ENCODE data around the gene GVQW3. TPM values are rescaled to one million over a fixed set of nuclear protein-coding genes. Genes with fewer than 3 reads are reported as not detected.

Gene GVQW3
- total and polyA plus RNA-seq, 5 donors from 2014 or later: 1.7 to 3.0 (median 2.6) TPM

DNA sequence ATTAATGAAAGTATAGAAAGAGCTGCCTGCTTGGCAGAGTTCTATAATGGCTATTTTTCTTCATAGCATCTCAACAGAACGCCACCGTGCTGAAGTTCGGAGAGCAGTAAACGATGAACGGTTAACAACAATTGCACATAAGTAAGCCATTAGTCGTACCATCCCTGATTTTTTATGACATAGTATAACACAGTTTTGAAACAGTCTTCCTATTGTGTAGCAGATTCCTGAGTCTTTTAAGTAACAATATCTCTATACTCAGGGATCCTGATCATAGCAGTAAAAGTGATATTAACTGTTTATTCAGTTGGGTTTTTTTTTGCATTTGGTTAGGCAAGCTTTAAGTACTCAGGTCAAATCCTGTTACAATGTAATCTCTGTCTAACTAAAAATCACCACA is 72.1 kb downstream of the GVQW3 start:
- Mint-ChIP-seq H3K36me3 (peaks cover 29% of the 10 kb centered on the region), H3K4me3 (no peak overlapping the region), H3K4me1 (peaks cover 9 to 31% (median 18%) of the 10 kb centered on the region in 4 donors), H3K9me3 (no peaks in the 10 kb centered on the region), H3K27ac (no peak overlapping the region), H3K27me3 (no peaks in the 10 kb centered on the region)
- Histone ChIP-seq H3K4me1 (ENCODE audit: control insufficient read depth, insufficient read depth, low read length, poor library complexity, severe bottlenecking) (no peaks in the 10 kb centered on the region), H3K27me3 (ENCODE audit: control insufficient read depth, insufficient read depth, low read length) (no peaks in the 10 kb centered on the region), H3K4me3 (ENCODE audit: low read depth, low read length) (no peak overlapping the region), H3K36me3 (ENCODE audit: control insufficient read depth, insufficient read depth, low read length) (peaks cover 64% of the 10 kb centered on the region), H3K27ac (ENCODE audit: insufficient read depth, low read length, poor library complexity, severe bottlenecking) (no peak overlapping the region), H3K9me3 (ENCODE audit: control insufficient read depth in 2 of 2, low read length in 2 of 2) (no peaks in the 10 kb centered on the region)
- no peak for ATAC-seq (ENCODE audit: low read depth in 2 of 2)
- no peak for DNase-seq

DNA sequence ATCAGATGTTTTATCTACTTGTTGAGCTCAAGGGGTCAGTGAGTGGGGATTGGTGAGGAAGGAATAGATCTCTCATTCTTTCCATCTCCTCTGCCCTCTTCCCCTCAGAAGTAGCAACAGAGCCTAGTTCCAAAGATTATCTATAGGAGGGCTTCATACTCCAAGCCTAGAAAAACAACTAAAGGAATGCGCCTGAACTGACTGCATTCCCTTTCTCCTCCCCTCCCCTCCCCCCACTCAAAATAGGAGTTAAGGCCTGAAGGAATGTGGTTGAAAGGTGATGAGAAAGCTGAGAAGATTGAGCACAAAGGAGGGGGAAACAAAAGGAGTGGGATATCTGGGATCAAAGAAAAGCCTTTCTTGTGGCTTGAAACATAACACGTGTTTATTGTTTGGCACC is 74.2 kb downstream of the GVQW3 start:
- no peak overlapping the region for H3K4me3 ChIP-seq (ENCODE audit: low read depth, low read length)
- Mint-ChIP-seq H3K27me3 (no peaks in the 10 kb centered on the region), H3K9me3 (no peaks in the 10 kb centered on the region), H3K27ac (no peak overlapping the region), H3K4me1 (peaks cover 6 to 23% (median 13%) of the 10 kb centered on the region in 4 donors), H3K4me3 (no peak overlapping the region), H3K36me3 (peaks cover 39% of the 10 kb centered on the region)
- no peak for DNase-seq
- no peak for ATAC-seq (ENCODE audit: low read depth in 2 of 2)
- peaks cover 68% of the 10 kb centered on the region for H3K36me3 ChIP-seq (ENCODE audit: control insufficient read depth, insufficient read depth, low read length)
- no peaks in the 10 kb centered on the region for H3K4me1 ChIP-seq (ENCODE audit: control insufficient read depth, insufficient read depth, low read length, poor library complexity, severe bottlenecking)
- no peaks in the 10 kb centered on the region for H3K9me3 ChIP-seq (ENCODE audit: control insufficient read depth in 2 of 2, low read length in 2 of 2)
- H3K27ac ChIP-seq (ENCODE audit: insufficient read depth, low read length, poor library complexity, severe bottlenecking): no peak overlapping the region
- H3K27me3 ChIP-seq (ENCODE audit: control insufficient read depth, insufficient read depth, low read length): no peaks in the 10 kb centered on the region

DNA sequence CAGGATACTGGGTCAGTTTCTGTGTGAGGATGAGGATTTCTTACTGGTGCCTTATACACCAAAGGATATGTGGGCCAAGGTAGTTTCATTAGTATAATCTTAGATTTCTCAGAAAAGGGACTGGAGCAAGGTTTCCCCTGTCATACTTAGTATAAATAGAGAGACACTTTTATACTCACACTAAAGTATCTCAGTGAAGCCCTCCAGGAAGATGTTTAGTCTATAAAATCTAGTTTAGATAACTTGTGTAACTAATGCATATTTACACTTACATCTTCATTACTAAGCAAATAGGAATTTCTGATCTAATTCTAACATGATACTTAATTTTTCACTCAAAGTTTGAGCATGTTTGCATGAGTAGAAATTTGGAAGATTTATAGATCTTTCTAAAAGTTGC is 74.8 kb downstream of the GVQW3 start:
- H3K36me3 ChIP-seq (ENCODE audit: control insufficient read depth, insufficient read depth, low read length): peaks cover 67% of the 10 kb centered on the region
- Mint-ChIP-seq H3K27me3 (no peaks in the 10 kb centered on the region), H3K27ac (no peak overlapping the region), H3K36me3 (peaks cover 38% of the 10 kb centered on the region), H3K9me3 (no peaks in the 10 kb centered on the region), H3K4me3 (no peak overlapping the region), H3K4me1 (peaks cover 6 to 22% (median 12%) of the 10 kb centered on the region in 4 donors)
- H3K27me3 ChIP-seq (ENCODE audit: control insufficient read depth, insufficient read depth, low read length): no peaks in the 10 kb centered on the region
- H3K9me3 ChIP-seq (ENCODE audit: control insufficient read depth in 2 of 2, low read length in 2 of 2): no peaks in the 10 kb centered on the region
- no peak overlapping the region for H3K27ac ChIP-seq (ENCODE audit: insufficient read depth, low read length, poor library complexity, severe bottlenecking)
- no peaks in the 10 kb centered on the region for H3K4me1 ChIP-seq (ENCODE audit: control insufficient read depth, insufficient read depth, low read length, poor library complexity, severe bottlenecking)
- ATAC-seq (ENCODE audit: low read depth in 2 of 2) (no peak), DNase-seq (no peak)
- no peak overlapping the region for H3K4me3 ChIP-seq (ENCODE audit: low read depth, low read length)

DNA sequence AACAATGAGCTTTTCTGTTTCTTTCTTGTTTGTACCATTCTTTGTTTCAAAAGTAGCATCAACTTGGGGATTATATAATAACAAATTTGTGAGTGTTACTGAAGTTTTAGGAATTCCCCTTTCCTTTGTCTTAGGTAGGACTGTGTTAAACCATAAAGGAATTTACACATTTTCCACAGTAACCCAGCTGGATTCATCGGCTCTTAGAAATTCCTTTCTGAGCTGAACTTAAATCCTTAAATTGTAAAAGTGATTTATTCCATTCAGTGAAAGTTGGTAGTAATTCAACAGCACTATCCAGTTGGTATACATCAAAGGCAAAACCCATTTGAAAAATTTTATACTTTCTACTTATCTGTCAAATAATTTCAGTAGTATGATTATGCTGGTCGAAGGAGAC is 75.4 kb downstream of the GVQW3 start:
- H3K36me3 Mint-ChIP-seq: peaks cover 34% of the 10 kb centered on the region

More for the DNA sequence above, 75.4 kb downstream of the GVQW3 start:
- H3K4me1 Mint-ChIP-seq: peaks cover 6 to 22% (median 9%) of the 10 kb centered on the region in 4 donors
- H3K27me3 ChIP-seq (ENCODE audit: control insufficient read depth, insufficient read depth, low read length): no peaks in the 10 kb centered on the region
- H3K9me3 ChIP-seq (ENCODE audit: control insufficient read depth in 2 of 2, low read length in 2 of 2): no peaks in the 10 kb centered on the region
- H3K9me3 Mint-ChIP-seq: no peaks in the 10 kb centered on the region
- no peak for ATAC-seq (ENCODE audit: low read depth in 2 of 2)
- H3K27ac ChIP-seq (ENCODE audit: insufficient read depth, low read length, poor library complexity, severe bottlenecking): no peak overlapping the region
- no peak for DNase-seq
- peaks cover 62% of the 10 kb centered on the region for H3K36me3 ChIP-seq (ENCODE audit: control insufficient read depth, insufficient read depth, low read length)
- H3K4me1 ChIP-seq (ENCODE audit: control insufficient read depth, insufficient read depth, low read length, poor library complexity, severe bottlenecking): no peaks in the 10 kb centered on the region
- H3K27ac Mint-ChIP-seq: no peak overlapping the region
- H3K4me3 Mint-ChIP-seq: no peak overlapping the region
- H3K4me3 ChIP-seq (ENCODE audit: low read depth, low read length): no peak overlapping the region
- H3K27me3 Mint-ChIP-seq: no peaks in the 10 kb centered on the region

Other genes with a start within 250 kb of the GVQW3 start
- not detected for gene WNT11, start 174.8 kb upstream of the GVQW3 start, total RNA-seq
- gene WNT11, start 174.8 kb upstream of the GVQW3 start, polyA plus RNA-seq: 1 to 10 TPM in 1 of 4 donors, under 1 TPM in 1, not detected in 2; 0.43 to 1.2 TPM
- 51.2 TPM for gene THAP12, start 191 bp upstream of the GVQW3 start, total RNA-seq
- 10 to 100 TPM; 65.0 to 71.0 (median 66.9) TPM for gene THAP12, start 191 bp upstream of the GVQW3 start, polyA plus RNA-seq
- gene EMSY, start 63.7 kb downstream of the GVQW3 start, total RNA-seq: 43.4 TPM
- 10 to 100 TPM; 18.2 to 27.4 (median 19.3) TPM for gene EMSY, start 63.7 kb downstream of the GVQW3 start, polyA plus RNA-seq